H1 (cell line): ENCODE results near the gene CRISPLD2.

Source experiments
- EZH2 ChIP-seq: fragments of 200-600 bp; sonication (generic); IDR thresholded peaks from 2 replicates; pipeline ENCODE4 v1.7.1; 2012; ENCODE audit warnings: low read depth, mild to moderate bottlenecking, moderate library complexity, low read length, inconsistent platforms; ENCODE audit not compliant: severe bottlenecking
- GTF2F1 ChIP-seq: IDR thresholded peaks from 2 replicates; pipeline ENCODE4 v1.6.1; 2012; ENCODE audit warnings: low read depth, low read length, improper control_type of control experiment, borderline replicate concordance
- POLR2AphosphoS5 ChIP-seq: IDR thresholded peaks from 2 replicates; pipeline ENCODE4 v1.6.1; 2011; ENCODE audit warnings: low read depth, low read length
- TF ChIP-seq, protein P1 (sequence below), 3 experiments: IDR thresholded peaks; 1 replicate in 2 of 3; 2 replicates in 1 of 3; pipeline versions ENCODE4 v1.5.1 to v1.6.1; 2011; ENCODE audit warnings: low read length in 3 of 3, mild to moderate bottlenecking in 3 of 3, inconsistent platforms in 2 of 3, low read depth in 1 of 3, moderate library complexity in 1 of 3; ENCODE audit not compliant: insufficient read depth in 1 of 3; ENCODE audit errors: control extremely low read depth in 1 of 3
- TF ChIP-seq, protein P2 (sequence below): IDR thresholded peaks from 2 replicates; pipeline ENCODE4 v1.6.1; 2012; ENCODE audit warnings: inconsistent platforms
- TF ChIP-seq, protein P3 (sequence below): IDR thresholded peaks from 2 replicates; pipeline ENCODE4 v1.6.1; 2012; ENCODE audit warnings: low read length, inconsistent platforms

DNA sequence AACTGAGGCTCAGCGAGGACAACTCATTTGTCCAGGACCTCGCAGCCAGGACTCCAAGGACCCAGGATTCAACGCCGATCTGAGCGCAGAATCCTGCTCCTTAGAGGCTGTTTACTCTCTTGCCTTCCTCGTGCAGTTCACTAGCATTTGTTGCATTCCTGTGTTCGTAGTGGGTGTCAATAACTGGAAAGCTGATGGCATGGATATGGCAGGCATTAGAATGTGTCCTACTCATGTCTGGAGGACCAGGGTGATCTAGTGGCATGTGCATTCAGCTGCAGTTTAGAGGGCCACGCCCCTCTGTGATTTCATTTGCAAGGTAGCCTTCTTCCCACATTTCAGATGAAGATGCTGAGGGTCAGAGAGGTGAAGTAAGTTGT lies 510 bp downstream of the CRISPLD2 start:
- TF ChIP-seq, protein P1, sequence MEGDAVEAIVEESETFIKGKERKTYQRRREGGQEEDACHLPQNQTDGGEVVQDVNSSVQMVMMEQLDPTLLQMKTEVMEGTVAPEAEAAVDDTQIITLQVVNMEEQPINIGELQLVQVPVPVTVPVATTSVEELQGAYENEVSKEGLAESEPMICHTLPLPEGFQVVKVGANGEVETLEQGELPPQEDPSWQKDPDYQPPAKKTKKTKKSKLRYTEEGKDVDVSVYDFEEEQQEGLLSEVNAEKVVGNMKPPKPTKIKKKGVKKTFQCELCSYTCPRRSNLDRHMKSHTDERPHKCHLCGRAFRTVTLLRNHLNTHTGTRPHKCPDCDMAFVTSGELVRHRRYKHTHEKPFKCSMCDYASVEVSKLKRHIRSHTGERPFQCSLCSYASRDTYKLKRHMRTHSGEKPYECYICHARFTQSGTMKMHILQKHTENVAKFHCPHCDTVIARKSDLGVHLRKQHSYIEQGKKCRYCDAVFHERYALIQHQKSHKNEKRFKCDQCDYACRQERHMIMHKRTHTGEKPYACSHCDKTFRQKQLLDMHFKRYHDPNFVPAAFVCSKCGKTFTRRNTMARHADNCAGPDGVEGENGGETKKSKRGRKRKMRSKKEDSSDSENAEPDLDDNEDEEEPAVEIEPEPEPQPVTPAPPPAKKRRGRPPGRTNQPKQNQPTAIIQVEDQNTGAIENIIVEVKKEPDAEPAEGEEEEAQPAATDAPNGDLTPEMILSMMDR (IDR thresholded peaks at IDR 0.05; ENCODE audit: control extremely low read depth in 1 of 3, insufficient read depth in 1 of 3, low read depth in 1 of 3, low read length in 3 of 3) = no peak
- TF ChIP-seq, protein P2, sequence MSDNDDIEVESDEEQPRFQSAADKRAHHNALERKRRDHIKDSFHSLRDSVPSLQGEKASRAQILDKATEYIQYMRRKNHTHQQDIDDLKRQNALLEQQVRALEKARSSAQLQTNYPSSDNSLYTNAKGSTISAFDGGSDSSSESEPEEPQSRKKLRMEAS = no peak
- no peak for TF ChIP-seq GTF2F1
- TF ChIP-seq POLR2AphosphoS5 = no peak
- TF ChIP-seq EZH2 = no peak
- TF ChIP-seq, protein P3, sequence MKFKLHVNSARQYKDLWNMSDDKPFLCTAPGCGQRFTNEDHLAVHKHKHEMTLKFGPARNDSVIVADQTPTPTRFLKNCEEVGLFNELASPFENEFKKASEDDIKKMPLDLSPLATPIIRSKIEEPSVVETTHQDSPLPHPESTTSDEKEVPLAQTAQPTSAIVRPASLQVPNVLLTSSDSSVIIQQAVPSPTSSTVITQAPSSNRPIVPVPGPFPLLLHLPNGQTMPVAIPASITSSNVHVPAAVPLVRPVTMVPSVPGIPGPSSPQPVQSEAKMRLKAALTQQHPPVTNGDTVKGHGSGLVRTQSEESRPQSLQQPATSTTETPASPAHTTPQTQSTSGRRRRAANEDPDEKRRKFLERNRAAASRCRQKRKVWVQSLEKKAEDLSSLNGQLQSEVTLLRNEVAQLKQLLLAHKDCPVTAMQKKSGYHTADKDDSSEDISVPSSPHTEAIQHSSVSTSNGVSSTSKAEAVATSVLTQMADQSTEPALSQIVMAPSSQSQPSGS = no peak
